HepG2 (cell line): ENCODE measurements around the gene AGRP. TPM values are rescaled to one million over a fixed set of nuclear protein-coding genes. Genes with fewer than 3 reads are reported as not detected.

Experiments used
- BCL3 ChIP-seq: sonication (generic); formaldehyde crosslinking; IDR thresholded peaks from 2 replicates; pipeline ENCODE4 v1.5.1; 2020; ENCODE audit warnings: mild to moderate bottlenecking, missing genetic modification reagents, moderate library complexity
- CHD4 ChIP-seq: fragments of 200-600 bp; sonication (generic); IDR thresholded peaks from 2 replicates; pipeline ENCODE4 v1.7.0; 2017; ENCODE audit warnings: mild to moderate bottlenecking, low read length, borderline replicate concordance
- E2F1 ChIP-seq: sonication (generic); formaldehyde crosslinking; IDR thresholded peaks from 2 replicates; pipeline ENCODE4 v1.5.0; 2020; ENCODE audit warnings: missing genetic modification reagents
- FOSL2 ChIP-seq: sonication (generic); formaldehyde crosslinking; IDR thresholded peaks from 2 replicates; pipeline ENCODE4 v1.4.0; 2020; ENCODE audit warnings: missing genetic modification reagents
- HOXA7 ChIP-seq: sonication (generic); formaldehyde crosslinking; IDR thresholded peaks from 2 replicates; pipeline ENCODE4 v1.8.1; 2022; ENCODE audit warnings: mild to moderate bottlenecking, missing genetic modification reagents, moderate library complexity
- MAZ ChIP-seq, 2 experiments: sonication (generic) in 1 of 2; formaldehyde crosslinking in 1 of 2; IDR thresholded peaks; 2 replicates each; pipeline versions ENCODE4 v1.5.0 to v1.6.1; 2012 to 2020; ENCODE audit warnings: low read depth in 2 of 2, mild to moderate bottlenecking in 2 of 2, borderline replicate concordance in 1 of 2, improper control_type of control experiment in 1 of 2, low read length in 1 of 2, missing genetic modification reagents in 1 of 2, moderate library complexity in 1 of 2
- POLR2AphosphoS5 ChIP-seq: IDR thresholded peaks from 2 replicates; pipeline ENCODE4 v1.6.1; 2012; ENCODE audit warnings: low read depth, low read length
- RBAK ChIP-seq: sonication (generic); formaldehyde crosslinking; IDR thresholded peaks from 2 replicates; pipeline ENCODE4 v1.5.1; 2020; ENCODE audit warnings: mild to moderate bottlenecking, missing genetic modification reagents
- SOX6 ChIP-seq, 2 experiments: fragments of 450-650 bp in 1 of 2; sonication (generic) in 1 of 2; formaldehyde crosslinking in 1 of 2; IDR thresholded peaks; 2 replicates each; pipeline versions ENCODE4 v1.4.0 to v1.6.1; 2017 to 2020; ENCODE audit warnings: antibody characterized with exemption in 1 of 2, mild to moderate bottlenecking in 1 of 2, missing genetic modification reagents in 1 of 2
- THAP9 ChIP-seq: sonication (generic); formaldehyde crosslinking; IDR thresholded peaks from 2 replicates; pipeline ENCODE4; 2020; ENCODE audit warnings: missing genetic modification reagents, mild to moderate bottlenecking, borderline replicate concordance
- ZBTB21 ChIP-seq: sonication (generic); formaldehyde crosslinking; IDR thresholded peaks from 2 replicates; pipeline ENCODE4 v1.4.0; 2020; ENCODE audit warnings: missing genetic modification reagents
- ZFAT ChIP-seq: sonication (generic); formaldehyde crosslinking; conservative IDR thresholded peaks from 2 replicates; pipeline ENCODE4 v1.8.1; 2023; ENCODE audit warnings: missing genetic modification reagents, inconsistent platforms
- ZFX ChIP-seq: sonication (generic); formaldehyde crosslinking; IDR thresholded peaks from 2 replicates; pipeline ENCODE4 v1.4.0; 2020; ENCODE audit warnings: mild to moderate bottlenecking, low read depth, missing genetic modification reagents, moderate library complexity
- ZNF333 ChIP-seq: sonication (generic); formaldehyde crosslinking; IDR thresholded peaks from 2 replicates; pipeline ENCODE4 v1.4.0; 2020; ENCODE audit warnings: mild to moderate bottlenecking, missing genetic modification reagents, borderline replicate concordance
- ZNF446 ChIP-seq: sonication (generic); formaldehyde crosslinking; IDR thresholded peaks from 2 replicates; pipeline ENCODE4 v1.5.0; 2020; ENCODE audit warnings: mild to moderate bottlenecking, missing genetic modification reagents
- ZNF460 ChIP-seq: sonication (generic); formaldehyde crosslinking; IDR thresholded peaks from 2 replicates; pipeline ENCODE4 v1.5.1; 2020; ENCODE audit warnings: missing genetic modification reagents, mild to moderate bottlenecking, borderline replicate concordance
- ZNF580 ChIP-seq: IDR thresholded peaks from 2 replicates; pipeline ENCODE4 v1.6.1; 2016; ENCODE audit warnings: low read depth, borderline replicate concordance
- ZNF839 ChIP-seq: sonication (generic); formaldehyde crosslinking; IDR thresholded peaks from 2 replicates; pipeline ENCODE4 v1.4.0; 2020; ENCODE audit warnings: missing genetic modification reagents, mild to moderate bottlenecking, borderline replicate concordance
- ZSCAN31 ChIP-seq: sonication (generic); formaldehyde crosslinking; IDR thresholded peaks from 2 replicates; pipeline ENCODE4 v1.5.0; 2020; ENCODE audit warnings: low read depth, mild to moderate bottlenecking, missing genetic modification reagents
- polyA plus RNA-seq, 8 experiments: library from polyadenylated mRNA; depleted of rRNA in 3 of 8; stranded (reverse) in 7 of 8; unstranded in 1 of 8; fragments of >200 nt; fragmentation: Illumina TruSeq in 4 of 8; extraction: Trizol in 4 of 8; gene quantifications; 2 replicates each; pipeline versions ENCODE4 v1.2.1 to v1.2.3, GENCODE V29; 2011 to 2016; ENCODE audit warnings: low read depth in 4 of 8, missing spikeins in 1 of 8, mixed read lengths in 1 of 8; ENCODE audit not compliant: insufficient read depth in 1 of 8
- total RNA-seq, 5 experiments: library from RNA; depleted of rRNA; stranded (reverse); fragments of >200 nt; fragmentation: Illumina TruSeq; extraction: Trizol; gene quantifications; 2 replicates each; pipeline ENCODE4 v1.2.3, GENCODE V29; 2016; ENCODE audit warnings: low read depth in 1 of 5

AGRP gene
- total and polyA plus RNA-seq, 2 of the 13 experiments (the other 11 are each of a cell fraction or from before 2014, with no cell fraction given) = not detected

- TF ChIP-seq THAP9 (CRISPR knock-in tag) = 0 out of 2 replicates have a peak, but pooled peaks have one; percentile 15
- peak; percentile 25; the same call in 1 of the 2 replicates for TF ChIP-seq ZNF460 (CRISPR knock-in tag)
- TF ChIP-seq ZBTB21 (CRISPR knock-in tag) = no peak
- peak; percentile 96 for TF ChIP-seq ZFX (CRISPR knock-in tag)
- peak; percentile 95 for TF ChIP-seq MAZ (IDR thresholded peaks at IDR 0.05; ENCODE audit: borderline replicate concordance, low read depth, low read length)
- TF ChIP-seq MAZ (CRISPR knock-in tag; IDR thresholded peaks at IDR 0.05; ENCODE audit: low read depth) = peak; percentile 81
- TF ChIP-seq ZNF839 (CRISPR knock-in tag) = no peak
- no peak for TF ChIP-seq FOSL2 (CRISPR knock-in tag)
- no peak for TF ChIP-seq SOX6 (IDR thresholded peaks at IDR 0.05)
- peak; percentile 87 for TF ChIP-seq SOX6 (CRISPR knock-in tag; IDR thresholded peaks at IDR 0.05)
- no peak for TF ChIP-seq HOXA7 (CRISPR knock-in tag)
- TF ChIP-seq ZFAT = no peak
- 0 out of 2 replicates have a peak, but pooled peaks have one; percentile 34 for TF ChIP-seq ZNF333
- 0 out of 2 replicates have a peak, but pooled peaks have one; percentile 74 for TF ChIP-seq CHD4
- TF ChIP-seq POLR2AphosphoS5 = peak; percentile 58; the same call in 1 of the 2 replicates
- peak; percentile 31; the same call in 1 of the 2 replicates for TF ChIP-seq ZNF446 (CRISPR knock-in tag)
- TF ChIP-seq BCL3 (CRISPR knock-in tag) = peak; percentile 3; the same call in 1 of the 2 replicates
- TF ChIP-seq ZSCAN31 (CRISPR knock-in tag) = peak; percentile 41
- 0 out of 2 replicates have a peak, but pooled peaks have one; percentile 24 for TF ChIP-seq ZNF580 (CRISPR knock-in tag)
- TF ChIP-seq E2F1 (CRISPR knock-in tag) = 0 out of 2 replicates have a peak, but pooled peaks have one; percentile 31
- TF ChIP-seq RBAK (CRISPR knock-in tag) = peak; percentile 81; the same call in 1 of the 2 replicates
Observed at GRCh38 chr16:67445913-67446907, 37.1 kb downstream of the AGRP start (continued).
